OCI-LY7 (cell line): ENCODE measurements around the gene MON1B. TPM values are rescaled to one million over a fixed set of nuclear protein-coding genes. Genes with fewer than 3 reads are reported as not detected.

Experiments used
- BruUV-seq: library from RNA; stranded (reverse); fragments of 400-500 nt; replicated peaks from 2 replicates; lab custom pipeline; 2021; lab: Mats Ljungman, UMichigan
- CTCF ChIA-PET: fragments of 300-600 bp; sonication (Branson Sonifier 250); formaldehyde crosslinking; loops from one replicate; lab custom pipeline; 2022; ENCODE audit warnings: antibody characterized with exemption; ENCODE audit not compliant: unreplicated experiment; lab: Charles Lee
- POLR2A ChIA-PET: fragments of 300-600 bp; sonication (Branson Sonifier 250); formaldehyde crosslinking; loops from one replicate; lab custom pipeline; 2022; ENCODE audit warnings: antibody characterized with exemption; lab: Charles Lee
- DNase-seq: peaks from one replicate; pipeline ENCODE4 v3.0.0-alpha.2; 2015; ENCODE audit warnings: low spot score
- H2AFZ ChIP-seq: fragments of 200-600 bp; sonication (generic), shearing (Covaris generic); 2 replicates; pipeline ENCODE4 v1.6.1; 2014; ENCODE audit warnings: mild to moderate bottlenecking, antibody characterized with exemption, low read length, moderate library complexity
- H3K27ac ChIP-seq: fragments of 200-600 bp; sonication (generic); 2 replicates; pipeline ENCODE4 v1.5.1; 2014; ENCODE audit warnings: mixed run types, low read depth, mild to moderate bottlenecking, moderate library complexity, low read length, inconsistent platforms; ENCODE audit not compliant: poor library complexity, severe bottlenecking
- H3K36me3 ChIP-seq: fragments of 200-600 bp; sonication (generic); 2 replicates; pipeline ENCODE4 v1.6.1; 2014; ENCODE audit warnings: mild to moderate bottlenecking, antibody characterized with exemption, low read length, moderate library complexity, mixed read lengths; ENCODE audit not compliant: insufficient read depth
- H3K4me1 ChIP-seq: fragments of 200-600 bp; sonication (generic); 2 replicates; pipeline ENCODE4 v1.5.1; 2014; ENCODE audit warnings: mild to moderate bottlenecking, low read length; ENCODE audit not compliant: insufficient read depth, poor library complexity, severe bottlenecking
- H3K4me2 ChIP-seq: fragments of 200-600 bp; sonication (generic); 2 replicates; pipeline ENCODE4 v1.6.1; 2014; ENCODE audit warnings: mild to moderate bottlenecking, low read length
- H3K4me3 ChIP-seq: fragments of 200-600 bp; sonication (generic); 2 replicates; pipeline ENCODE4 v1.5.1; 2014; ENCODE audit warnings: mild to moderate bottlenecking, low read depth, low read length; ENCODE audit not compliant: poor library complexity, severe bottlenecking
- H3K79me2 ChIP-seq: fragments of 200-600 bp; sonication (generic); 2 replicates; pipeline ENCODE4 v1.6.1; 2016; ENCODE audit warnings: low read depth, mild to moderate bottlenecking, low read length, moderate library complexity, mixed read lengths; ENCODE audit not compliant: insufficient read depth
- H3K9me2 ChIP-seq: fragments of 200-600 bp; sonication (generic); 2 replicates; pipeline ENCODE4 v1.6.1; 2016; ENCODE audit warnings: mild to moderate bottlenecking, low read length, mixed read lengths; ENCODE audit not compliant: insufficient read depth
- H3K9me3 ChIP-seq: fragments of 200-600 bp; sonication (generic); 2 replicates; pipeline ENCODE4 v1.6.1; 2014; ENCODE audit warnings: mild to moderate bottlenecking, mixed run types, low read length, mixed read lengths
- H4K20me1 ChIP-seq: fragments of 200-600 bp; sonication (generic); 2 replicates; pipeline ENCODE4 v1.6.1; 2014; ENCODE audit warnings: mild to moderate bottlenecking, antibody characterized with exemption, low read length, moderate library complexity, mixed read lengths; ENCODE audit not compliant: insufficient read depth
- CTCF ChIP-seq: fragments of 200-600 bp; sonication (generic); conservative IDR thresholded peaks from 2 replicates; pipeline ENCODE4 v1.5.1; 2014; ENCODE audit warnings: mild to moderate bottlenecking, antibody characterized with exemption, low read length, moderate library complexity, mixed read lengths
- EZH2phosphoT487 ChIP-seq: fragments of 200-600 bp; sonication (generic); IDR thresholded peaks from 2 replicates; pipeline ENCODE4 v1.6.1; 2018; ENCODE audit warnings: low read depth, borderline replicate concordance, mild to moderate bottlenecking, mixed run types, antibody characterized with exemption, low read length, moderate library complexity, mixed read lengths
- intact Hi-C: fragments of 100-400 bp; cut with micrococcal nuclease; formaldehyde crosslinking; loops from one replicate; pipeline ENCODE4 v1.10.0; 2022; ENCODE audit not compliant: unreplicated experiment
- total RNA-seq, 2 experiments: library from RNA; depleted of rRNA in 1 of 2; stranded (reverse); fragments of >200 nt in 1 of 2; shearing (Covaris generic) in 1 of 2; gene quantifications; 2 replicates each; pipeline ENCODE4 v1.2.3, GENCODE V29; 2014 to 2022

Gene MON1B
- total RNA-seq, 2 experiments from 2014 or later, result 20.4 to 72.7 TPM

- Histone ChIP-seq H3K4me1 (no peaks in the 10 kb centered on the region), H3K4me2 (no peak overlapping the region), H3K4me3 (no peak overlapping the region), H3K27ac (no peak overlapping the region), H4K20me1 (no peaks in the 10 kb centered on the region), H3K9me2 (no peaks in the 10 kb centered on the region), H3K79me2 (no peaks in the 10 kb centered on the region), H2AFZ (no peak overlapping the region), H3K36me3 (no peaks in the 10 kb centered on the region), H3K9me3 (no peaks in the 10 kb centered on the region)
- intact Hi-C loops, result no loop called here
- no peak for DNase-seq
- no peak for TF ChIP-seq CTCF
- TF ChIP-seq EZH2phosphoT487, result no peak
- ChIA-PET POLR2A (no interaction called here), CTCF (no interaction called here)
- no TSS peak for BruUV-seq
Measured at GRCh38 chr16:77246150-77246549, 55.2 kb downstream of the MON1B start.

GRCh38 chr16:77250400-77250799, 59.4 kb downstream of the MON1B start:
- BruUV-seq, result no TSS peak
- Histone ChIP-seq H3K4me1 (no peaks in the 10 kb centered on the region), H2AFZ (no peak overlapping the region), H4K20me1 (no peaks in the 10 kb centered on the region), H3K4me3 (no peak overlapping the region), H3K36me3 (no peaks in the 10 kb centered on the region), H3K4me2 (no peak overlapping the region), H3K9me2 (no peaks in the 10 kb centered on the region), H3K27ac (no peak overlapping the region), H3K9me3 (no peaks in the 10 kb centered on the region), H3K79me2 (no peaks in the 10 kb centered on the region)
- CTCF ChIA-PET, result no interaction called here
- intact Hi-C loops, result no loop called here
- no peak for TF ChIP-seq EZH2phosphoT487
- TF ChIP-seq CTCF, result no peak
- POLR2A ChIA-PET, result no interaction called here
- DNase-seq, result no peak

Other genes starting within 250 kb of the MON1B start
- 1.9 and 6.1 TPM in 2 replicates for gene SYCE1L, start 8.2 kb downstream of the MON1B start, total RNA-seq (2014; rRNA removed; shearing (Covaris generic))
- gene SYCE1L, start 8.2 kb downstream of the MON1B start, total RNA-seq (2022), result 9.3 and 9.9 TPM in 2 replicates
- not detected in 2 replicates for gene ADAMTS18, start 243.8 kb downstream of the MON1B start, total RNA-seq (2014; rRNA removed; shearing (Covaris generic))
- gene ADAMTS18, start 243.8 kb downstream of the MON1B start, total RNA-seq (2022), result not detected in 2 replicates